ENCODE results near the gene CPT1A.

GRCh38 chr11:68751004-68751325, 90.8 kb downstream of the CPT1A start:
- TF ChIP-seq CTCF (IDR thresholded peaks at IDR 0.05) (no peak), POLR2A (IDR thresholded peaks at IDR 0.05) (no peak), EP300 (IDR thresholded peaks at IDR 0.05) (no peak)

Data from ovary (tissue), 3 donors.